Measurements from ENCODE around the gene PDGFRB. TPM values are rescaled to one million over a fixed set of nuclear protein-coding genes. Genes with fewer than 3 reads are reported as not detected.

Gene PDGFRB
- total RNA-seq, 2 experiments from 2014 or later = 0.58 to 0.74 TPM

- DNase-seq = no peak
- Mint-ChIP-seq H3K4me3 (no peak overlapping the region), H3K4me1 (ENCODE audit: low read depth) (no peaks in the 10 kb centered on the region), H3K27ac (no peak overlapping the region), H3K36me3 (ENCODE audit: low read depth) (no peaks in the 10 kb centered on the region), H3K9me3 (no peaks in the 10 kb centered on the region), H3K27me3 (peaks cover 23% of the 10 kb centered on the region)
- CTCF ChIA-PET = no interaction called here
- POLR2A ChIA-PET = no interaction called here
- no peak for TF ChIP-seq CTCF (IDR thresholded peaks at IDR 0.05)
- intact Hi-C loops (cut with micrococcal nuclease) = no loop called here
- ATAC-seq = no peak
Observed at GRCh38 chr5:150164211-150164980, 8.8 kb upstream of the PDGFRB start.

DNA sequence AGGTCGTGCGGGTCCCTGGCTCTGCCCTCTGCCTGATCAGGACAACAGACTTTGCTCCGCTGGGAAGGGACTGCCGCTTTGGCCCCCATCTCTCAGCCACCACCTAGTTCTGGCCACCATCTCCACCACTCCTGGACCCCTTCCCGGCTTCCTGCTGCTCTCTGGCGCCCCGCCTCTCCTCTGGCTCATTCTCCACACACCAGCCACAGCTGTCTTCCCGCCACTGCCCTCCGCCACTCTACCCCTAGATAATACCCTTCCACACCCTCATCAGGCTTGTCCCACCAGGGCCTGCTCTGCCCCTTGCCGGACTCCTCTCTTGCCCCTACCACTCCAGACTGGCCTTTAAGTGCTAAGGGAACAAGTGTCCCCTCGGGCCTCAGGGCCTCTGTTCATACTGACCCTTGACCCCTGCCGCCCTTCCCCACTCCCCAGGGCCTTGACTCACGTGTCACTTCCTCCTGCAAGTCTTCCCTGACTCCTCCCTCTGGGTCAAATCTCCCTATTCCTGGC is 8.0 kb upstream of the PDGFRB start:
- Mint-ChIP-seq H3K9me3 (no peaks in the 10 kb centered on the region), H3K27me3 (peaks cover 20% of the 10 kb centered on the region), H3K4me3 (no peak overlapping the region), H3K27ac (no peak overlapping the region), H3K36me3 (ENCODE audit: low read depth) (no peaks in the 10 kb centered on the region), H3K4me1 (ENCODE audit: low read depth) (no peaks in the 10 kb centered on the region)
- no peak for TF ChIP-seq CTCF (IDR thresholded peaks at IDR 0.05)
- ATAC-seq (no peak), DNase-seq (no peak)
- ChIA-PET POLR2A (no interaction called here), CTCF (interaction anchor here (1.9 to 7.3 kb wide), 2 partner anchors 17 to 55 kb away, joined by 5 to 47 read pairs; no protein-coding TSS in a partner anchor)
- intact Hi-C loops (cut with micrococcal nuclease) = no loop called here

GRCh38 chr5:150163035-150163434 is 7.4 kb upstream of the PDGFRB start:
- intact Hi-C loops (cut with micrococcal nuclease) = no loop called here
- DNase-seq (no peak), ATAC-seq (no peak)
- no peaks in the 10 kb centered on the region for H3K36me3 Mint-ChIP-seq (ENCODE audit: low read depth)
- no peaks in the 10 kb centered on the region for H3K4me1 Mint-ChIP-seq (ENCODE audit: low read depth)
- no peak for TF ChIP-seq CTCF (IDR thresholded peaks at IDR 0.05)
- H3K27me3 Mint-ChIP-seq = peaks cover 14% of the 10 kb centered on the region
- ChIA-PET CTCF (interaction anchor here (1.4 to 7.3 kb wide), 4 partner anchors 18 to 187 kb away, joined by 3 to 47 read pairs (median 5); no protein-coding TSS in a partner anchor), POLR2A (no interaction called here)
- no peaks in the 10 kb centered on the region for H3K9me3 Mint-ChIP-seq
- H3K27ac Mint-ChIP-seq = no peak overlapping the region
- no peak overlapping the region for H3K4me3 Mint-ChIP-seq

DNA sequence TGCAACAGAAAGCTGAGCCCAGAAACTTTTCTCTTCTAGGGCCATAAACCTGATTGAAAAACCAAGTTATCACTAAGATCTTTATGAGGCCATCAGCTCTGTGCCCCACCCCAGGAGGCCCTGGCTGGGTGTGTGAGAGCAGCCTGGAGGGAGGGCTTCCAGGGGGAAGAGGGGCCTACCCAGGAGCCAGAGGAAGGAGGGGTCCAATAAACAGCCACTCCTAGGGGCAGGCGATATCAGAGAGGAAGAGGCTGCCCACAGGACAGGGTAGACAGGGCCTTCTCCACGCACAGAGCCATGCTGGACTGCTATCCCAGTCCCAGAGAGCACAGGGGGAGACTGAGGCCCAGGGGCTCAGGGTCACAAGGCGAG is 6.5 kb upstream of the PDGFRB start:
- ChIA-PET POLR2A (no interaction called here), CTCF (interaction anchor here (0.7 to 7.3 kb wide), 11 partner anchors 9 to 274 kb away, joined by 3 to 47 read pairs (median 3); no protein-coding TSS in a partner anchor)
- intact Hi-C loops (cut with micrococcal nuclease) = no loop called here
- ATAC-seq (no peak), DNase-seq (no peak)
- Mint-ChIP-seq H3K27me3 (peaks cover 7% of the 10 kb centered on the region), H3K4me1 (ENCODE audit: low read depth) (no peaks in the 10 kb centered on the region), H3K36me3 (ENCODE audit: low read depth) (no peaks in the 10 kb centered on the region), H3K4me3 (no peak overlapping the region), H3K27ac (no peak overlapping the region), H3K9me3 (no peaks in the 10 kb centered on the region)
- TF ChIP-seq CTCF (IDR thresholded peaks at IDR 0.05) = no peak

Data from activated CD8-positive, alpha-beta T cell treated with anti-CD3 and anti-CD28 coated beads for 36 hours (primary cell).